Suprapubic skin (tissue), 4 donors: Measurements from ENCODE around the gene RAD9A.

Experiments used
- EP300 ChIP-seq: sonication (generic); formaldehyde crosslinking; IDR thresholded peaks from one replicate; pipeline ENCODE4 v1.6.1; 2017; ENCODE audit warnings: antibody characterized with exemption
- POLR2AphosphoS5 ChIP-seq, 3 donors: sonication (generic); formaldehyde crosslinking; IDR thresholded peaks; one replicate each; pipeline ENCODE4 v1.6.1; 2017; ENCODE audit warnings: antibody characterized with exemption in 3 of 3

- TF ChIP-seq EP300 (no peak), POLR2AphosphoS5 (IDR thresholded peaks at IDR 0.05) (no peak)
These were observed 6.9 kb upstream of the RAD9A start for GRCh38 chr11:67384851-67385366.
